GM21367 (cell line): Measurements from ENCODE around the gene DTD2.
"Not testable (repeated sequence)": the region's sequence is repeated elsewhere in the genome, so short reads cannot be mapped to it uniquely, and the experiment has no call there.

Experiments used
- ATAC-seq: cut with Tn5 transposase; IDR thresholded peaks from one replicate; pipeline ENCODE4 v1.9.1; 2021; ENCODE audit not compliant: unreplicated experiment

The DTD2 gene

GRCh38 chr14:31456841-31457664 is at the start of gene DTD2:
TSS of gene DTD2 (minus strand) at chr14:31457506. CDS start at chr14:31457393, 113 bp downstream.
- ATAC-seq, result peak; percentile 98

- ATAC-seq, result no peak
Measured at GRCh38 chr14:31505411-31505810, 48.1 kb upstream of the DTD2 start.

- ATAC-seq, result no peak
Measured at GRCh38 chr14:31501870-31502269, 44.6 kb upstream of the DTD2 start.

GRCh38 chr14:31492759-31493498 is 35.6 kb upstream of the DTD2 start:
- no peak for ATAC-seq

- peak; percentile 77 for ATAC-seq
Measured at GRCh38 chr14:31489691-31490090, 32.4 kb upstream of the DTD2 start.

GRCh38 chr14:31487886-31488285 is 30.6 kb upstream of the DTD2 start, which contains the start of gene GPR33:
TSS of gene GPR33 (minus strand) at chr14:31488039. CDS start at chr14:31483965, 4,074 bp downstream.
- no peak for ATAC-seq

GRCh38 chr14:31486764-31487163 is 29.5 kb upstream of the DTD2 start:
- ATAC-seq, result no peak

- no peak for ATAC-seq
Measured at GRCh38 chr14:31484754-31485153, 27.4 kb upstream of the DTD2 start.

- ATAC-seq, result no peak
Measured at GRCh38 chr14:31480156-31480555, 22.9 kb upstream of the DTD2 start.

- ATAC-seq, result no peak
Measured at GRCh38 chr14:31479027-31479426, 21.7 kb upstream of the DTD2 start.

- no peak for ATAC-seq
Measured at GRCh38 chr14:31477248-31477647, 19.9 kb upstream of the DTD2 start.

GRCh38 chr14:31476131-31476866 is 19.0 kb upstream of the DTD2 start:
- ATAC-seq, result no peak

- no peak for ATAC-seq
Measured at GRCh38 chr14:31466554-31466953, 9.2 kb upstream of the DTD2 start.

- ATAC-seq, result no peak
Measured at GRCh38 chr14:31465111-31465510, 7.8 kb upstream of the DTD2 start.

GRCh38 chr14:31462450-31462849 is 5.1 kb upstream of the DTD2 start:
- ATAC-seq, result not testable (repeated sequence)

GRCh38 chr14:31461545-31461944 is 4.2 kb upstream of the DTD2 start:
- no peak for ATAC-seq

- ATAC-seq, result no peak
Measured at GRCh38 chr14:31457665-31458659, 656 bp upstream of the DTD2 start.

- no peak for ATAC-seq
Measured at GRCh38 chr14:31449971-31450610, 7.2 kb downstream of the DTD2 start.

GRCh38 chr14:31449136-31449535 is 8.2 kb downstream of the DTD2 start:
- ATAC-seq, result no peak

GRCh38 chr14:31445703-31446102 is 11.6 kb downstream of the DTD2 start:
- ATAC-seq, result no peak
